ENCODE data around the gene ALDH3A2.
A peak's percentile ranks its signal among the peaks of the same experiment; 100 is the strongest.

ALDH3A2 gene

GRCh38 chr17:19648475-19649273, at the start of gene ALDH3A2:
Gene ALDH3A2 (plus strand): TSS chr17:19648751. CDS start chr17:19648972, 221 bp downstream.
- DNase-seq, result peak; percentile 94

- DNase-seq, result no peak
Measured at GRCh38 chr17:19610311-19610710, 38.2 kb upstream of the ALDH3A2 start.

GRCh38 chr17:19610879-19611278, 37.7 kb upstream of the ALDH3A2 start:
- DNase-seq, result no peak

GRCh38 chr17:19613979-19614378, 34.6 kb upstream of the ALDH3A2 start:
- DNase-seq, result no peak

- DNase-seq, result no peak
Measured at GRCh38 chr17:19614900-19615299, 33.7 kb upstream of the ALDH3A2 start.

GRCh38 chr17:19618015-19618414, 30.5 kb upstream of the ALDH3A2 start:
- DNase-seq, result no peak

- no peak for DNase-seq
Measured at GRCh38 chr17:19619705-19620325, 28.7 kb upstream of the ALDH3A2 start.

GRCh38 chr17:19621697-19622096, 26.9 kb upstream of the ALDH3A2 start:
- DNase-seq, result no peak

- DNase-seq, result no peak
Measured at GRCh38 chr17:19626079-19626478, 22.5 kb upstream of the ALDH3A2 start.

- no peak for DNase-seq
Measured at GRCh38 chr17:19629449-19629848, 19.1 kb upstream of the ALDH3A2 start.

GRCh38 chr17:19630035-19630434, 18.5 kb upstream of the ALDH3A2 start:
- no peak for DNase-seq

- DNase-seq, result no peak
Measured at GRCh38 chr17:19630661-19631060, 17.9 kb upstream of the ALDH3A2 start.

GRCh38 chr17:19631905-19632304, 16.6 kb upstream of the ALDH3A2 start:
- DNase-seq, result no peak

- DNase-seq, result no peak
Measured at GRCh38 chr17:19641687-19642372, 6.7 kb upstream of the ALDH3A2 start.

- DNase-seq, result no peak
Measured at GRCh38 chr17:19642373-19642893, 6.1 kb upstream of the ALDH3A2 start.

GRCh38 chr17:19644493-19645210, 3.9 kb upstream of the ALDH3A2 start:
- no peak for DNase-seq

GRCh38 chr17:19645734-19646201, 2.8 kb upstream of the ALDH3A2 start:
- DNase-seq, result peak; percentile 48

GRCh38 chr17:19646788-19647696, 1.5 kb upstream of the ALDH3A2 start:
- no peak for DNase-seq

GRCh38 chr17:19647697-19648474, 665 bp upstream of the ALDH3A2 start:
- no peak for DNase-seq

GRCh38 chr17:19649274-19649541, 657 bp downstream of the ALDH3A2 start:
- DNase-seq, result no peak

GRCh38 chr17:19650826-19651225, 2.3 kb downstream of the ALDH3A2 start:
- no peak for DNase-seq
